TTC549 (cell line): ENCODE data around the gene WRAP73.

ENCODE experiments used
- FAIRE-seq: peaks from 2 replicates; lab custom pipeline; 2012; peaks lifted over from hg19 to GRCh38; lab: Jason Lieb, UNC

WRAP73 gene

GRCh38 chr1:3649342-3650247, at the start of gene WRAP73:
Gene WRAP73, minus strand, starts transcription at chr1:3650103. Its CDS starts 104 bp downstream, at chr1:3649999.
- FAIRE-seq: no peak

- no peak for FAIRE-seq
Observed at GRCh38 chr1:3699596-3699995, 49.7 kb upstream of the WRAP73 start.

- no peak for FAIRE-seq
Observed at GRCh38 chr1:3698660-3699408, 48.9 kb upstream of the WRAP73 start.

GRCh38 chr1:3697810-3698209, 47.9 kb upstream of the WRAP73 start:
- FAIRE-seq: no peak

- FAIRE-seq: no peak
Observed at GRCh38 chr1:3697104-3697503, 47.2 kb upstream of the WRAP73 start.

- FAIRE-seq: no peak
Observed at GRCh38 chr1:3696689-3697088, 46.8 kb upstream of the WRAP73 start.

- FAIRE-seq: no peak
Observed at GRCh38 chr1:3695326-3696217, 45.7 kb upstream of the WRAP73 start.

- FAIRE-seq: no peak
Observed at GRCh38 chr1:3693321-3693720, 43.4 kb upstream of the WRAP73 start.

GRCh38 chr1:3692598-3692997, 42.7 kb upstream of the WRAP73 start:
- no peak for FAIRE-seq

GRCh38 chr1:3691421-3692204, 41.7 kb upstream of the WRAP73 start:
- FAIRE-seq: no peak

- FAIRE-seq: no peak
Observed at GRCh38 chr1:3690282-3691065, 40.6 kb upstream of the WRAP73 start.

- FAIRE-seq: no peak
Observed at GRCh38 chr1:3689138-3689750, 39.3 kb upstream of the WRAP73 start.

GRCh38 chr1:3688356-3689137, 38.6 kb upstream of the WRAP73 start:
- FAIRE-seq: no peak

GRCh38 chr1:3687504-3687903, 37.6 kb upstream of the WRAP73 start:
- no peak for FAIRE-seq

GRCh38 chr1:3685906-3686305, 36.0 kb upstream of the WRAP73 start:
- FAIRE-seq: no peak

- FAIRE-seq: no peak
Observed at GRCh38 chr1:3685222-3685621, 35.3 kb upstream of the WRAP73 start.

GRCh38 chr1:3683992-3684391, 34.1 kb upstream of the WRAP73 start:
- FAIRE-seq: no peak

- FAIRE-seq: no peak
Observed at GRCh38 chr1:3683197-3683596, 33.3 kb upstream of the WRAP73 start.
